Adrenal gland (tissue), 12 donors: ENCODE measurements around the gene BRD4. TPM values are rescaled to one million over a fixed set of nuclear protein-coding genes. Genes with fewer than 3 reads are reported as not detected.
A peak's percentile ranks its signal among the peaks of the same experiment; 100 is the strongest.

Source experiments
- DNase-seq, 7 donors: peaks; one replicate each; pipeline ENCODE4 v3.0.0-alpha.2; 2019 to 2020
- H3K27ac ChIP-seq, 5 donors: fragments of 200-600 bp; sonication (generic) in 4 of 5; 1 replicate in 3 of 5; 2 replicates in 2 of 5; pipeline versions ENCODE4 v1.5.1 to v1.8.0; 2016 to 2020; ENCODE audit warnings: mild to moderate bottlenecking in 1 of 5
- H3K27me3 ChIP-seq: fragments of 200-600 bp; 2 replicates; pipeline ENCODE4 v1.8.0; 2021
- H3K36me3 ChIP-seq, 2 donors: fragments of 200-600 bp; replicated peaks in 1 of 2; 1 replicate in 1 of 2; 2 replicates in 1 of 2; pipeline versions ENCODE4 v1.5.1 to v1.8.0; 2018 to 2022
- H3K4me1 ChIP-seq, 2 donors: fragments of 200-600 bp; replicated peaks in 1 of 2; 1 replicate in 1 of 2; 2 replicates in 1 of 2; pipeline versions ENCODE4 v1.5.1 to v1.8.0; 2018 to 2021
- H3K4me3 ChIP-seq, 4 donors: fragments of 200-600 bp; sonication (generic) in 3 of 4; one replicate each; pipeline ENCODE4 v1.5.1; 2016 to 2018
- H3K9me3 ChIP-seq, 3 donors: fragments of 200-600 bp; sonication (generic) in 1 of 3; replicated peaks in 1 of 3; 1 replicate in 2 of 3; 2 replicates in 1 of 3; pipeline versions ENCODE4 v1.5.1 to v1.8.0; 2016 to 2021
- CTCF ChIP-seq, 6 experiments: fragments of 450-650 bp in 4 of 6; fragments of 200-600 bp in 2 of 6; sonication (generic) in 1 of 6; IDR thresholded peaks; 1 replicate in 5 of 6; 2 replicates in 1 of 6; pipeline versions ENCODE4 v1.5.1 to v1.8.0; 2016 to 2021; ENCODE audit warnings: antibody characterized with exemption in 6 of 6, mild to moderate bottlenecking in 2 of 6, moderate library complexity in 1 of 6
- POLR2A ChIP-seq, 2 donors: fragments of 450-650 bp; IDR thresholded peaks; one replicate each; pipeline ENCODE4 v1.6.1; 2017; ENCODE audit warnings: antibody characterized with exemption in 2 of 2, mild to moderate bottlenecking in 2 of 2, moderate library complexity in 1 of 2
- WGBS, 4 donors: extraction: QIAGEN DNeasy Blood & Tissue Kit in 2 of 4; methylation state at CpG; one replicate each; pipeline versions ENCODE4 v1.1.5 to v1.1.7; 2013 to 2017; 5-methylcytosine and 5-hydroxymethylcytosine counted together
- intact Hi-C, 2 donors: fragments of 100-400 bp; cut with DNase I; formaldehyde crosslinking; loops; one replicate each; pipeline versions ENCODE4 v1.14.1 to v1.15.0; 2022 to 2023
- polyA plus RNA-seq, 3 donors: library from polyadenylated mRNA; stranded (reverse); fragments of 200-250 nt in 2 of 3; fragments of 350-450 nt in 1 of 3; fragmentation: Illumina TruSeq in 1 of 3; extraction: RNeasy Lipid Tissue Mini Kit (QIAGEN cat#74804) in 1 of 3; gene quantifications; one replicate each; pipeline ENCODE4 v1.2.3, GENCODE V29; 2013 to 2014
- total RNA-seq, 9 donors: library from RNA; depleted of rRNA in 4 of 9; stranded (reverse); fragments of >200 nt in 4 of 9; fragments of 120-200 nt in 1 of 9; fragmentation: NEBNext Ultra II Directional in 1 of 9; extraction: Animal tissue kit (Norgen Biotek cat#: 25700) in 1 of 9; gene quantifications; one replicate each; pipeline versions ENCODE4 v1.1.0 to v1.2.4, GENCODE V29; 2013 to 2023
- donor health status: healthy with polysubstance abuse.
- donor health status: Bipolar disorder and iron deficiency.
- donor health status: DM: yes; HTN: yes; CAD: no.
- donor health status: DM: no; HTN: no; CAD: no.
- donor health status: DM: no; HTN: no; CAD: no.
- donor health status: DM: yes; HTN: yes; CAD: no.

BRD4 gene
- total and polyA plus RNA-seq, 12 donors = 10.1 to 109 (median 34.9) TPM

- Histone ChIP-seq H3K9me3 (no peaks in the 10 kb centered on the region), H3K4me3 (peak overlapping the region in 1 of 4 donors; percentile 18), H3K27me3 (no peaks in the 10 kb centered on the region), H3K27ac (peak overlapping the region; percentile 1 to 80 (median 65)), H3K36me3 (peaks cover 0 to 37% of the 10 kb centered on the region in 2 donors), H3K4me1 (peaks cover 25 to 46% of the 10 kb centered on the region in 2 donors)
- WGBS, 4 donors = 25 to 44% (median 32%) methylated on average over 19 to 24 of the region's 24 CpGs
- intact Hi-C loops = loop anchor here (5.0 to 10.0 kb wide), 2 partner anchors 108 to 180 kb away; no protein-coding TSS in a partner anchor
- no peak for TF ChIP-seq CTCF (IDR thresholded peaks at IDR 0.05)
- TF ChIP-seq POLR2A (IDR thresholded peaks at IDR 0.05) = peak in 1 of 2 donors; percentile 73
- DNase-seq = peak; percentile 77 to 95 (median 93)
Measured at GRCh38 chr19:15374796-15375440, 42.6 kb upstream of the BRD4 start.

- WGBS, 4 donors = 51 to 63% (median 57%) methylated on average over 13 to 21 of the region's 21 CpGs
- peaks cover 0 to 44% of the 10 kb centered on the region in 2 donors for H3K36me3 ChIP-seq
- TF ChIP-seq POLR2A (IDR thresholded peaks at IDR 0.05) (no peak), CTCF (IDR thresholded peaks at IDR 0.05) (no peak)
Measured at GRCh38 chr19:15374105-15374651, 41.8 kb upstream of the BRD4 start.

GRCh38 chr19:15373644-15374043 is 41.3 kb upstream of the BRD4 start:
- H3K27ac ChIP-seq = peak overlapping the region in 3 of 5 donors; percentile 65 to 80 (median 77)
- TF ChIP-seq POLR2A (IDR thresholded peaks at IDR 0.05) (no peak), CTCF (IDR thresholded peaks at IDR 0.05) (no peak)
- H3K27me3 ChIP-seq = no peaks in the 10 kb centered on the region
- no peak overlapping the region for H3K4me3 ChIP-seq
- DNase-seq = no peak
- H3K36me3 ChIP-seq = peaks cover 0 to 49% of the 10 kb centered on the region in 2 donors
- no peaks in the 10 kb centered on the region for H3K9me3 ChIP-seq
- 84 to 91% (median 87%) methylated on average over 6 to 22 of the region's 22 CpGs for WGBS, 4 donors
- intact Hi-C loops = loop anchor here (5.0 to 10.0 kb wide), 2 partner anchors 106 to 181 kb away; no protein-coding TSS in a partner anchor
- peaks cover 25 to 46% of the 10 kb centered on the region in 2 donors for H3K4me1 ChIP-seq

More at GRCh38 chr19:15374105-15374651, 41.8 kb upstream of the BRD4 start:
- H3K9me3 ChIP-seq = no peaks in the 10 kb centered on the region
- peak overlapping the region in 1 of 4 donors; percentile 18 for H3K4me3 ChIP-seq
- intact Hi-C loops = loop anchor here (5.0 to 10.0 kb wide), 2 partner anchors 107 to 181 kb away; no protein-coding TSS in a partner anchor
- peaks cover 25 to 46% of the 10 kb centered on the region in 2 donors for H3K4me1 ChIP-seq
- peak in 3 of 7 donors; percentile 32 to 43 (median 39) for DNase-seq
- peak overlapping the region in 4 of 5 donors; percentile 34 to 80 (median 71) for H3K27ac ChIP-seq
- no peaks in the 10 kb centered on the region for H3K27me3 ChIP-seq

GRCh38 chr19:15372891-15373301 is 40.6 kb upstream of the BRD4 start:
- no peaks in the 10 kb centered on the region for H3K9me3 ChIP-seq
- peaks cover 0 to 57% of the 10 kb centered on the region in 2 donors for H3K36me3 ChIP-seq
- intact Hi-C loops = loop anchor here (5.0 to 10.0 kb wide), 2 partner anchors 106 to 182 kb away; no protein-coding TSS in a partner anchor
- H3K27me3 ChIP-seq = no peaks in the 10 kb centered on the region
- H3K4me1 ChIP-seq = peaks cover 24 to 48% of the 10 kb centered on the region in 2 donors
- DNase-seq = no peak
- H3K4me3 ChIP-seq = no peak overlapping the region
- no peak overlapping the region for H3K27ac ChIP-seq
- TF ChIP-seq POLR2A (IDR thresholded peaks at IDR 0.05) = no peak
- no peak for TF ChIP-seq CTCF (IDR thresholded peaks at IDR 0.05)
- WGBS, 4 donors = 83 to 94% (median 92%) methylated on average over 12 to 30 of the region's 30 CpGs
